ENCODE results near the gene RPL41.

Gene RPL41

GRCh38 chr12:56161690-56162351 lies 45.4 kb downstream of the RPL41 start:
- no peak for DNase-seq (ENCODE audit: extremely low spot score)
- ChIA-PET CTCF (interaction anchor here (0.8 to 7.0 kb wide), 12 partner anchors 13 to 96 kb away, joined by 3 to 47 read pairs (median 6); partner anchors contain the start of genes ANKRD52, ESYT1, RNF41 and SMARCC2), POLR2A (interaction anchor here (0.5 to 2.9 kb wide), 12 partner anchors 8 to 555 kb away, joined by 3 to 15 read pairs (median 4); partner anchors contain the start of genes ESYT1, PA2G4 and SMARCC2)
- no peak for TF ChIP-seq CTCF (IDR thresholded peaks at IDR 0.05; ENCODE audit: control extremely low read depth, extremely low read depth, low read depth, missing control alignments)

- CTCF ChIA-PET, result interaction anchor here (1.0 to 7.0 kb wide), 11 partner anchors 12 to 96 kb away, joined by 3 to 47 read pairs (median 6); partner anchors contain the start of genes ANKRD52, ESYT1, RNF41 and SMARCC2
- DNase-seq (ENCODE audit: extremely low spot score), result no peak
These were observed 46.2 kb downstream of the RPL41 start for GRCh38 chr12:56162468-56163290.

GRCh38 chr12:56163533-56164344 lies 47.3 kb downstream of the RPL41 start:
- ChIA-PET CTCF (interaction anchor here (1.0 to 7.0 kb wide), 8 partner anchors 11 to 58 kb away, joined by 3 to 47 read pairs (median 12); partner anchors contain the start of genes ESYT1, RNF41, SMARCC2 and ZC3H10), POLR2A (interaction anchor here (2.9 kb wide), 1 partner anchor 36 kb away, joined by 15 read pairs; the partner anchor contains the start of gene ESYT1)
- DNase-seq (ENCODE audit: extremely low spot score), result no peak
- no peak for TF ChIP-seq CTCF (IDR thresholded peaks at IDR 0.05; ENCODE audit: control extremely low read depth, extremely low read depth, low read depth, missing control alignments)

More at GRCh38 chr12:56162468-56163290, 46.2 kb downstream of the RPL41 start:
- TF ChIP-seq CTCF (IDR thresholded peaks at IDR 0.05; ENCODE audit: control extremely low read depth, extremely low read depth, low read depth, missing control alignments), result no peak
- POLR2A ChIA-PET, result interaction anchor here (0.6 to 2.9 kb wide), 13 partner anchors 10 to 459 kb away, joined by 3 to 15 read pairs (median 4); partner anchors contain the start of genes ESYT1, PA2G4 and RPL41

- no peak for TF ChIP-seq CTCF (IDR thresholded peaks at IDR 0.05; ENCODE audit: control extremely low read depth, extremely low read depth, low read depth, missing control alignments)
- CTCF ChIA-PET, result interaction anchor here (1.0 to 7.0 kb wide), 4 partner anchors 15 to 169 kb away, joined by 3 to 47 read pairs (median 12); partner anchors contain the start of genes SMARCC2 and ZC3H10
- POLR2A ChIA-PET, result interaction anchor here (1.8 kb wide), 1 partner anchor 11 kb away, joined by 6 read pairs; no protein-coding TSS in a partner anchor
- DNase-seq (ENCODE audit: extremely low spot score), result no peak
These were observed 47.9 kb downstream of the RPL41 start for GRCh38 chr12:56164345-56164729.

- ChIA-PET CTCF (interaction anchor here (1.0 to 7.0 kb wide), 3 partner anchors 14 to 170 kb away, joined by 3 to 47 read pairs (median 5); partner anchors contain the start of gene SMARCC2), POLR2A (interaction anchor here (0.7 to 1.8 kb wide), 3 partner anchors 10 to 260 kb away, joined by 3 to 6 read pairs (median 4); partner anchors contain the start of gene SMARCC2)
- no peak for DNase-seq (ENCODE audit: extremely low spot score)
- TF ChIP-seq CTCF (IDR thresholded peaks at IDR 0.05; ENCODE audit: control extremely low read depth, extremely low read depth, low read depth, missing control alignments), result no peak
These were observed 48.9 kb downstream of the RPL41 start for GRCh38 chr12:56165369-56165768.

Measured in GM10248 (cell line).